Mesothelial cell of epicardium (in vitro differentiated cells): ENCODE results near the gene CAPN11. TPM values are rescaled to one million over a fixed set of nuclear protein-coding genes. Genes with fewer than 3 reads are reported as not detected.

Experiments used
- DNase-seq, 2 experiments: peaks; one replicate each; pipeline ENCODE4 v3.0.0; 2021; ENCODE audit warnings: low spot score in 2 of 2; ENCODE audit not compliant: unreplicated experiment in 2 of 2
- H3K27ac Mint-ChIP-seq: 2 replicates; pipeline ENCODE4 v1.8.0; 2021; ENCODE audit warnings: mixed read lengths
- H3K27me3 Mint-ChIP-seq: 2 replicates; pipeline ENCODE4 v1.8.0; 2021; ENCODE audit warnings: low read depth, mixed read lengths
- H3K36me3 Mint-ChIP-seq: 2 replicates; pipeline ENCODE4 v1.8.0; 2021; ENCODE audit warnings: mixed read lengths
- H3K4me1 Mint-ChIP-seq: 2 replicates; pipeline ENCODE4 v1.8.0; 2021; ENCODE audit warnings: mixed read lengths
- H3K4me3 Mint-ChIP-seq: 2 replicates; pipeline ENCODE4 v1.8.0; 2021; ENCODE audit warnings: mild to moderate bottlenecking, moderate library complexity, mixed read lengths
- H3K9me3 Mint-ChIP-seq: 2 replicates; pipeline ENCODE4 v1.8.0; 2021; ENCODE audit warnings: mixed read lengths
- CTCF ChIP-seq: fragments of 200-600 bp; sonication (generic); IDR thresholded peaks from one replicate; pipeline ENCODE4 v1.5.0; 2021; ENCODE audit warnings: antibody characterized with exemption; ENCODE audit not compliant: unreplicated experiment
- total RNA-seq: library from RNA; stranded (reverse); gene quantifications from 3 replicates; pipeline ENCODE4 v1.2.1, GENCODE V29; 2021

Gene CAPN11
- total RNA-seq, 1 donor from 2014 or later, result not detected

DNA sequence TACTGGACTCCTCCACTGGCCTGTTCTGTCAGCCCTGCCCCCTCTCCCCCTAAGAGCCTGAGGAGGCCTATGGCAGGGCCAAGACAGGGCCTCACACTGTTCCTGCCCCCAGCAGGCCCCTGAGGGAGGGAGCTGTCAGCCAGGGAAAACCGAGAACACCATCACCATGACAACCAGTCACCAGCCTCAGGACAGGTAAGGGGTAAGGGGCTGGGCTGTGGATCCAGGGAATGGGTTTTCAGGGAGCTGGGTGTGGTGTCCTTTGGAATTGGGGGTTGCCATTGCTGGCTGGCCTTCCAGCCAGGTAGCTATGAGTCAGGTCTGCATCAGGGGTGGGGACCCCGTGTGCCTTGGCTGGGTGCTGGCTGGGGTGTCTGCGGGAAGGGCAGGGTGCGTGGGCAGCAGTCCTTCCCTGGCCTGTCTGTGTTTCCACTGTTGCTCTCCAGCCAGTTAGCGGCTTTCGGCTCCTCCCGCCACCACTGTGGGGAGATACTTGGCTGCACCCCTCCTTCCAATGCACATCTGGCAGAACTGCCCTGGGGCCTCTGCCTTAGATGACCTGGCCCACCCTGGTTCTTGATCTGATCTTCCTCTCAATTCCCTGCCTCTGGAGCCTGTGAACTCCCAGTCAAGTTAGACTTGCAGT is 68.7 kb downstream of the CAPN11 start:
- H3K4me1 Mint-ChIP-seq, result peaks cover 53% of the 10 kb centered on the region
- no peak for DNase-seq
- H3K9me3 Mint-ChIP-seq, result no peaks in the 10 kb centered on the region
- H3K36me3 Mint-ChIP-seq, result no peaks in the 10 kb centered on the region
- H3K27ac Mint-ChIP-seq, result no peak overlapping the region
- TF ChIP-seq CTCF, result no peak
- H3K4me3 Mint-ChIP-seq, result no peak overlapping the region
- peaks cover 20% of the 10 kb centered on the region for H3K27me3 Mint-ChIP-seq

DNA sequence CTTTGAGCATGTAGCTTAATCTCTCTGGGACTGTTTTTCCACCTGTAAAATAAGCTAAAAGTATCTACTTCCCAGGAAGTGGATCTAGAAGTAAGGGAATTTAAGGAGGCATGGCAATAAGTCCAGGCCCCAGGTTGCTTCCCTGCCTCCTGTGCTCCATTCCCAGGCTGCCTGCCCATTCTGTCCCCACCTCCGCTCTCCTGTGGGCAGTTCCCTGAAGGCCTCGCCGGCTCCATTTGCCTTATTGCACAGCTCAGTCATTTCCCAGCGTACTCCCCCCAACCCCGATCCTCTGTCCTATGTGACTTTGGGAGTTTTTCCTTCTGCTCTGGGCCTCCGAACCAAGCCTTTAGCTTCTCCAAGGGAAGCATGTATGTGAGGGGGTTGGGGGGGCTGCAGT is 69.4 kb downstream of the CAPN11 start:
- H3K4me1 Mint-ChIP-seq, result peaks cover 48% of the 10 kb centered on the region
- H3K27me3 Mint-ChIP-seq, result peaks cover 16% of the 10 kb centered on the region
- H3K4me3 Mint-ChIP-seq, result no peak overlapping the region
- no peaks in the 10 kb centered on the region for H3K9me3 Mint-ChIP-seq
- no peak for TF ChIP-seq CTCF
- H3K36me3 Mint-ChIP-seq, result no peaks in the 10 kb centered on the region
- no peak overlapping the region for H3K27ac Mint-ChIP-seq
- no peak for DNase-seq

DNA sequence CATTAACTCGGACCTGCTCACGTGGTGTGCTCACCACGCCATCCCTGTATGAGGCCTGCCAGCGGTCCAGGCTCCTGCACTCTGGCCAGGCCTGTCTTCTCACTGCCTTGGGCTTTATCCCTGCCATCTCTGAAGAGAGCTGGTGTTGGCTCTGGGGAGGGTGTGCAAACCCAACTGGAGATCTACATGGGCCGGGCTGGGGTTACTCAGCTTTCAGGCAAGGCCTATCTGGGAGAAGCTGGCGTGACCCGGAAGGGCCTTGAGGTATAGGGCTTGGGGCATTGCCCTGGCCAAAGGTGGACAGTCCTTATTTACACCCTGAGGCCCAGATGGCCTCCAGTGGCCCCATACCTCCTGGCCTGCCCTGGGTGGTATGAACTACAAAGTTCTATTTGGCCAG is 69.8 kb downstream of the CAPN11 start:
- H3K36me3 Mint-ChIP-seq, result no peaks in the 10 kb centered on the region

GRCh38 chr6:44228836-44229235 is 70.2 kb downstream of the CAPN11 start:
- Mint-ChIP-seq H3K36me3 (no peaks in the 10 kb centered on the region), H3K27ac (no peak overlapping the region), H3K4me1 (peaks cover 50% of the 10 kb centered on the region), H3K4me3 (no peak overlapping the region), H3K27me3 (peaks cover 13% of the 10 kb centered on the region), H3K9me3 (no peaks in the 10 kb centered on the region)
- no peak for DNase-seq
- TF ChIP-seq CTCF, result no peak

More for the DNA sequence above, 69.8 kb downstream of the CAPN11 start:
- Mint-ChIP-seq H3K4me3 (no peak overlapping the region), H3K27ac (no peak overlapping the region), H3K9me3 (no peaks in the 10 kb centered on the region), H3K4me1 (peaks cover 47% of the 10 kb centered on the region), H3K27me3 (peaks cover 14% of the 10 kb centered on the region)
- DNase-seq, result no peak
- no peak for TF ChIP-seq CTCF

DNA sequence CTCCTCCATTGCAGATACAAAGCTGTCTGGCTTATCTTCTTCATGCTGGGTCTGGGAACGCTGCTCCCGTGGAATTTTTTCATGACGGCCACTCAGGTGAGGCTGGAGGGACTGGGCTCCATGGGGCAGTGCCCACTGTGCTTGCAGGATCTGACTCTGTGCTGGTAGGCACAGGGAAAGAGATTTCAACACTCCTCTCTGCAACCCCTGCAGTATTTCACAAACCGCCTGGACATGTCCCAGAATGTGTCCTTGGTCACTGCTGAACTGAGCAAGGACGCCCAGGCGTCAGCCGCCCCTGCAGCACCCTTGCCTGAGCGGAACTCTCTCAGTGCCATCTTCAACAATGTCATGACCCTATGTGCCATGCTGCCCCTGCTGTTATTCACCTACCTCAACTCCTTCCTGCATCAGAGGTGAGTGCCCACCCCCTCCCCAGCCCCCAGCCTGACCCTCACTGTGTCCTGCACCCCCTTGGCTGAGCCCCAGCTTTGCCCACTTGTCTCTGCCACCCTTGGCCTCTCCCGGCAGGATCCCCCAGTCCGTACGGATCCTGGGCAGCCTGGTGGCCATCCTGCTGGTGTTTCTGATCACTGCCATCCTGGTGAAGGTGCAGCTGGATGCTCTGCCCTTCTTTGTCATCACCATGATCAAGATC is 70.9 kb downstream of the CAPN11 start:
- Mint-ChIP-seq H3K27ac (no peak overlapping the region), H3K4me1 (peaks cover 50% of the 10 kb centered on the region), H3K27me3 (peaks cover 6% of the 10 kb centered on the region), H3K36me3 (no peaks in the 10 kb centered on the region), H3K9me3 (no peaks in the 10 kb centered on the region), H3K4me3 (no peak overlapping the region)
- no peak for DNase-seq
- TF ChIP-seq CTCF, result no peak
